Medulla oblongata (tissue), 1 donor: ENCODE measurements around the gene TNNT1.
"Not testable (repeated sequence)": the region's sequence is repeated elsewhere in the genome, so short reads cannot be mapped to it uniquely, and the experiment has no call there.

Experiments used
- DNase-seq: peaks from one replicate; pipeline ENCODE4 v3.0.0-alpha.2; 2015; ENCODE audit errors: extremely low spot score

The TNNT1 gene, protein sequence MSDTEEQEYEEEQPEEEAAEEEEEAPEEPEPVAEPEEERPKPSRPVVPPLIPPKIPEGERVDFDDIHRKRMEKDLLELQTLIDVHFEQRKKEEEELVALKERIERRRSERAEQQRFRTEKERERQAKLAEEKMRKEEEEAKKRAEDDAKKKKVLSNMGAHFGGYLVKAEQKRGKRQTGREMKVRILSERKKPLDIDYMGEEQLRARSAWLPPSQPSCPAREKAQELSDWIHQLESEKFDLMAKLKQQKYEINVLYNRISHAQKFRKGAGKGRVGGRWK

DNA sequence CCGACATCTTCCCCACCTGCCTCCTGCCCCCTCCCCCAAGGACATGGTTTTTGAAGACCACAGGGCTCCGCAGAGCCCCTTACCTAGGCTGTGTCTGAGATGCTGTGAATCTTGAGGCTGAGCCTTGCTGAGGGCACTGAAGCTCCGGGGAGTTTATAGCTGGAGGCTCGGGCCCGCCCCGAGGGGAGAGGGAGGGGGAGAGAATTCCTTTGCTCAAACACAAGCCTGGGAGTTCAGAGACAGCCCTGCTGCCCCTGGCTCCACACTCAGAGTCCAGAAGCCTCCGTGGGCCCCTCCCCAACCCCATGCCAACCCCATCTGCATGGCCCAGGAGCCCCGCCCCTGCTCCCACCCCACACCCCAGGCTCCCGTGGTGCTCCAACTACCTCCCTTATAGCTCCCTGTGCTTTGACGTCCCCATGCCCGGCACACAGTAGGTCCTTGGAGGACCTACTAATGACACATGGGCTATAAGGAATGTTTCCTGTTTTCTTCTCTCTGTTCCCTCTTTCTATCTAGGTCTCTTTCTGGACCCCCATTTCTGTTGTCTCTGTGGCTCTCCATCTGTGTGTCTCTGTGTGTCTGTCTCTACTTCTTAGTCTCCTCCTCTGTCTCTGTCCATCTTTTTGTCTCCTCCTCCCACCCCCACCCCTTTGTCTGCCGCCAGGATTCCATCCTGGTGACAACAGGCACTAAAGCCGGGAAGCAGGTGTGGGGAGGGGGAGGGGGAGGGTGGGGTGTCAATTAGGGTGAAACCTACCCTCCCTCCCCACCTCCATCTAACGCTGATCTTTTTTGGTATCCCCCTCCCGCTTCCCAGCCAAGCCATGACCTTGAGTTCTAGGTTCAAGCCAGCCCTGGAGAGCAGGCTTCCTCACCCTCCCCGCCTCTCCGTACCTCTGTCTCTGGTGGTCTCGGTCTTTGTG is at the start of gene TNNT1:
TSS of gene TNNT1 (minus strand) at position 129 of the 926 bp plus-strand sequence. CDS start 2,049 bp downstream, outside the sequence.
- DNase-seq: no peak

DNA sequence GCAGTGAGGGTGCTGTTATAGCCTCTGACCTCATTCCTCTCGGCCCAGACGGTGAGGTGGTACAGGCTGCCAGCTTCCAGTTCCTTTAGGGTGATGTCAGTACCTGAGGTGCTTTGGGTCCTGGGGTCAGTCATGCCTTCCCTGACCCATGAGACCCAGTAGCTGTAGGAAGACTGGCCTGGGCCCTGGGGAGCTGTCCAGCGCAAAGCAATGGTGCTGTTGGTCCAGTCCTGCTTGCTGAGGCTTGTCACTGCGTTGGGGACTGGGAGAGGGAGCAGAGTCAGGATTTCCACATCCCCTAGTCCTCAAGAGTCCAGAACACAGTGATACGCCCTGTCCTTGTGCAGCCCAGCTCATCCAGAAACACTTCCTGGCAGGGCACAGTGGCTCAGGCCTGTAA is 49.6 kb upstream of the TNNT1 start:
- DNase-seq: no peak

DNA sequence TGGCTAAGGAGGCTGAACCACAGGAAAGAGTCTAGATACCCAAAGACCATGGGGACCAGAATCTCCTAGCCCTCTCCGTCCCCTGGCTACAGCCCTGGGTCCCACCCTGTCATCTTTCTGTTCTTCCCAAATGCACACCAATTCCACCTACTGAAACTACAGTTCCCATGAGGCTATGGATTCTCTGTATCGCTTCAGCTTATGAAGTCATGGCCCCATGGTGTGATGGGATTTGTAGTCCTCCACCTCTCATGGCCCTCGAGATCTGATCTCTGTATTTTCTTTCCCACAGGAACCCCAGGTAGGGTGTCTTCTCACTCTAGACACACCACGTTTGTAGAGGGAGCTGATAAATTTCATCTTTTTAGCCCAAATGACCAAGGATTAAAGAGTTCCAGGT is 48.5 kb upstream of the TNNT1 start:
- no peak for DNase-seq

DNA sequence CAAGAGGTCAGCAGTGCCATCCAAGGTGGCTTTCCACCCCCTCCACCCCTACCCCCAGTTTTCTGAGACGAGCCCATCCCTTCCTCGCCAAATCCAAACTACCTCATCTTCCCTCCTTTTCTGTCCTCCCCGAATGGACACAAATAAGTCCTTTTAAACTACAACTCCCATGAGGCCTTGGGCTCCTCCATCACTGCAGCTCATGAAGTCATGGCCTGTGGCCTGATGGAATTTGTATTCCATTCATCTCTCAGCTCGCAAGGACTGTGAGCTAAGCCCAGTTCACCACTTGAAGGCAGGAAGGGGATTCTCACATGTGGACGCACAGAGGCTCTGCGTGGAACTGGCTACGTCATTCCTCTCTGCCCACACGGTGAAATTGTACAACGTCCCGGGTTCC is 47.8 kb upstream of the TNNT1 start:
- DNase-seq: no peak

DNA sequence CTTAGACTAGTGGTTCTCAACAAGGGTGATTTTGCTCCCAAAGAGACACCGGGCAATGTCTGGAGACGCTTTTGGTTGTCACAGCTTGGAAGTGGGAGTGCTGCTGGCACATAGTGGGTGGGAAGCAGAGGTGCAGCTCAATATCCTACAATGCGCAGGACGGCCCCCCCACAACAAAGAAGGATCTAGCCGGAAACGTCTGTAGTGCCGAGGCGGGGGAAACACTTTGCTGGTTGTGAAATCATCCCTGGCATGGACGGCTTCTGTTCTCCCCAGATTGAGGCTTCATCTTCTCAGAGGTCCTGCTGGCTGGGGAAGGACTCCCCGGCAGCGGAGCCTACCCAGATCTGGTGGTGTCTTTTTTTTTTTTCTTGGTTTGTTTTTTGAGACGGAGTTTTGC is 44.5 kb upstream of the TNNT1 start:
- no peak for DNase-seq

DNA sequence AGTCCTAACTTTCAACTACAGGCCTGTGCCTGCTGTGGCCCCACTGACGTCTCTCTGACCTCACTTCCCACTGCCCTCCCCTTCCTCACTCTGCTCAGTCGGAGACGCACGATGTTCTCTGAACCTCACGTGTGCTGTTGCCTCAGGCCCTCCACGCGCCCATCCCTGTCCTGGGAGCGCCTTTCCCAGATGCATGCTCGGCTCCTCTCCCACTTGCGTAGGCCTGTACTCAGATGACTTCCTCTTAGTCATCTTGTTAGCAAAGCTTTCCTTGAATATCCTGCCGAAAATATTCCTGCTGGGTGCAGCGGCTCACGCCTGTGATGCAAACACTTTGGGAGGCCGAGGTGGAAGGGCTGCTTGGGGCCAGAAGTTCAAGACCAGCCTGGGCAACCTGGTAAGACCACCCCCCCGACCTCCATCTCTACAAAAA is 40.4 kb upstream of the TNNT1 start:
- no peak for DNase-seq

DNA sequence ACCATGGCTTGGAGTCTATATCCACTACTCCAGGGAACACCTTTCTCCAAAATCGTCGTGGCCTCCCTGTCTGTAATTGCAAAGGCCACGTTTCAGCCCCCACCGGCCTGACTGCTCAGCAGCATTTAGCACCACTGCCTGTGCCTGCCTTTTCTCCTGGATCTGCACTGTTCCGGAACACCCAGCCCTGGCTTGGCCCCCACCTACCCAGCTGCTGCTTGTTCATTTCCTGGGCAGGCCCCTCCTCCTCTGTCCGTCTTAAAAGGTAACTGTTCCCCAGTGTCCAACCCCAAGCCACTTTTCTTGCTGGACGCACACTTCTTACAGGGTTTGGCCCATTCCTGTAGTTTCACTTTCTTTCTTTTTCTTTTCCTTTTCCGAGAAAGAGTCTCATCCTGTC is 39.6 kb upstream of the TNNT1 start:
- DNase-seq: no peak

DNA sequence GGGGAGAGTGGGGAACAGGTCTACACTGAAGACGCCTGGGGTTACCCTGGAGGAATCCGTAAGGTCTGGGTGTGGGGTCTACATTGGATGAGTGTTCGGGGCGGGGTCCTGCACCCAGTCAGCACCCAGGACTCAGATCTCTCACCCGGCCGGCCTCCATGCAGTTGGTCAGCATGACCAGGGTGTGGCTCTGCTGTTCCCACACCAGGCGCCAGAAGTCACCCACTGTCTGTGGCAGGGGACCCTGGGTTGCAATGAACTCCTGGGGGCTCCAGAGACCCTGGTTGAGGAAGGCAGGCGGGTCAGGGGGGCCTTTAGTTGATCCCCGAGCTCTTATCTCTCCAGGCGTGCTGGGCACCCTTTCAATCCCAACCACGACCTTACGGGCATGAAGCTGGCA is 37.1 kb upstream of the TNNT1 start:
- DNase-seq: no peak

DNA sequence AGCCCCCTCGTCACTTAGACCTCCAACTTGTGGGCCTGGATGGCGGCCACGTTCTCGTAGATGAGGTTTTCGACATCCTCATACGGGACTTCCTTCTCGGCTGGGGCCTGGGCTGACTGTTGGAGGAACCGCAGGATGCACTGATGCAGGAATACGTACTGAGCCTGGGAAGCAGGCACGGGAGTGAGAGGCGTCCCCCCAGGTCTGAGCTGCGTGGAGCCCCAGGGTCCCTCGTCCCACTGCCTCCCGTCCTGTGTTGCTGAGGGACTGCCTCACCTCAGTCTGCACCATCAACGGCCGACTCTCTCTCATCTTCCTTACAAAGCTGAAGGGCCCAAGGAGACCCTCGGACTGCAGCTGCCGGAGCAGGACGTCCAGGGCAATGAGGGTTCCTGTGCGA is 32.7 kb upstream of the TNNT1 start:
- DNase-seq: no peak

DNA sequence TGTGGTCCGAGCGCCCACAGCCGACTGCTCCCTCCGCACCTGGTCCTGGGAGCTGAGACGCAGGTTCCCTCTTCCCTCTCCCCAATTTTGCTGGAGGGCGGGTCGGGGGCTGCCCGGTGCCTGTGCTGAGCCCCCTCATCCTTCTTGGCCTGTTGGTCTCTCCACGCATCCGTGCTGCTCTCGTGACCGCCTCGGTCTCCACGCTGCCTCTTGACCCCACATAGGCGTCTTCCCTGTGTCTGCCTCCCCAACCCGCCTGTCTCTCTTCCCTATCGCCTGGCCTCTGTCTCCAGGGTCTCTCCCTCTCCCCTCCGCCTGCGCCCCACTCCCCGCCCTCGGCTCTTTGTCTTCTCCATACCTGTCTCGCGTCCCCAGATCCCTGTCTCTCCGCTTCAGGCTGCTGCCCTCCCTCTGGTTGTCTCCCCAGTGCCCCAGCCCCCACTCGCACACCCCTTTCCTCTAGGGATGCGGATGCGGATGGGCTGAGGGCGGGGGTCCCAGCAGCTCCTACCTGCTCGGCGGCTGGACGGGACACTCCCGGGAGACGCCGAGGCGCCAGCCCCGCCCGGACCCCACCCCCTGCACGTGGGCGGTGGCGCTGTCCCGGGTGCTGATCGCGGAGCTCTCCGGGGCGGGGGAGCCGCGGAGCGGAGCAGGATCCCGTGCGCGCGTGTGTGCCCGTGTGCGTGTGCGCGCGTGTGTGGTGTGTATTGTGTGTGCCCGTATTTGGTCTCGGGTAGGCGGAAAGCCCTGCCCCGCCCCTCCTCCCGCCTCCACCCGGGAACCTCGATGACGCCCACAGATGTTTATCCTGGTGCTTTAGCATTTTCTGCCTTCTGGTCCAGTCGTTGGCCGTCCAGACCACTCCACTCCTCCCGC is 30.8 kb upstream of the TNNT1 start, which contains the start of gene SYT5:
TSS of gene SYT5 (minus strand) at position 684 of the 879 bp plus-strand sequence. CDS start 1,248 bp downstream, outside the sequence.
- DNase-seq: no peak

DNA sequence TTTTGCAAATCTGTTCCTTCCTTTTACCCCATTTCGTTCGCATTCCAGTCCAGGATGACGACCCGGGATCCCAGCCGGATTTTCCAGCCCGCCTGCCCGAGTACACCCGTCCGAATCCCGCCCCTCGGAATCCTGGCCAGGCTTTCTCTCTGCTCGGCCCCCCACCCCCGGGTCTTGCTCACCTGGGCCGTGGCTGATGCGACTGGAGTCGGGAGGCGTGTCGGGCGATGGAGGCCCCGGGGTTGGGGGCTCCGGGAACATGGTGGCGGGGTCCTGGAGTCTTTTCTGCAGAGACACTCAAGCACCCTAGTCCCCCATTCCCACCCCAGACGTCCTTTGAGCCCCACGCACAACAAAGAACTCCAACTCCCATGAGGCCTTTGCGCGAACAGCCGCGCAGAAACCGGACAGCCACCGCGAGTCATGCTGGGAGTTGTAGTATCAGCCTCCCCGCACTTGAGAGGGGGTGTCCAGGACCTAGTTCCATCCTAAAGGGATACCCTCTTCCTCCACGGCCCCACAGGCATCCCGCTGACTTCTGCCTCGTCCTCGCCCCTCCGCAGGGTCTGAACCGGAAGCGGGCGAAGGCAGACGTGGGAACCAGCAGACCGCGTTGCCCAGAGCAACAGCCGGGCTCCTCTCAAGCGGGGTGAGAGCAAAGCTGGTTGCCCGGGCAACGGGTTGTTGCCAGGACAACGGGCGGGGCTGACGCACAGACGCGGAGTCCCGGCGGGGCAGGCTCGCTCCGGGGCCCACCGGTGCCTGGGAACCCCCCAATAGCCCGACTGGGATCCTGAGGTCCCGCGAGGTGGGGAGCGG is 30.0 kb upstream of the TNNT1 start:
- DNase-seq: peak; percentile 67

DNA sequence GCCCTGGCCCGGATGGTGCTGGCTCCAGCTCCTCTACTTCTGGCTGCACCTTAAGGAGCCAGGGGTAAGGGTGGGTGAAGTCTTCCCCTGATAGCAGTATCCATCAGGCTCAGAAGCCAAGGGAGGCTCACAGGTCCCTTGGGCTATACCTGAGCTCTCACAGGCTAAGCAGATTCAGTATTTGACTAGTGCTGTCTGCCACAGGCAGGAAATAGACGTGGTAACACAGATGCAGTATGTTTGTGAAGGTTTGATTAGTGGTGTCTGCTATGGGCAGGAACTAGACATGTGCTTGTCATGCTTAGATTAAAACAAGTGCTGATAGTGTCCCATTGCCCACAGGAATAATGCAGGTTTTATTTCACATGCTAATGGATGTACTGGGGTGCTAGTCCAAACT is 27.1 kb upstream of the TNNT1 start:
- no peak for DNase-seq

DNA sequence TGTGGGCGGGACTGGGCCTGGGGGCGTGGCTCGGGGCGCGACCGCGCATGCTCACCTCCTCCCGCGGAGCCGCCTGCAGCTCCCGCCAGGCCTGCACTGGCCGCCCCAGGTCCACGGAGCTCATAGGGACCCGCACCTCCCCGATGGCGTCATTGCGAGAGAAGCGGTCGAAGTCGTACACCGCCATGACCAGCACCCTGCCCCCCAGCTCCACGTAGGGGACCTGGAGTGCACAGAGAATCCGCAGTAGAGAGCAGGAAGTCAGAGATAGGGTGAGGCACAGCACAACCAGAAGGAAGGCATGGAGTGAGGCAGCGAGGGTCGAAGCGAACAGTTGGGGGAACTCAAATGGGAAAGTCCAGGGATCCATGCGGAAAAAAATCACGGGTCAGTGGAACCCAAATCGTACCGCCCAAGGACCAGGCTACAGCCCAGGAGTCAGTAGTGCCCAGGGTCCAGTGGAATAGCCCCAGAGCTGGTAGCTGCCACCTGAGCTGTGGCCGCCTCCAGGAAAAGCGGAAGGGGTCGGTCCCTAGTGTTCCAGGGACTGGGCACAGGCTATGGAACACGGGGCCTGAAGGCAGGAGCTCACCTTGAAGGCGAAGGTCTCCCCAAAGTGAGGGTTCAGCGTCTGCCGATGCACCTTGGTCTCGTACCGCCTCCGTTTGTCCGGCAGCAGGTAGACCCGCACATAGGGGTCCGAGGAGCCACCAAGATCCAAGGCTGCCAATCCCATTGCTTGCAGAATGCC is 26.3 kb upstream of the TNNT1 start:
- no peak for DNase-seq

DNA sequence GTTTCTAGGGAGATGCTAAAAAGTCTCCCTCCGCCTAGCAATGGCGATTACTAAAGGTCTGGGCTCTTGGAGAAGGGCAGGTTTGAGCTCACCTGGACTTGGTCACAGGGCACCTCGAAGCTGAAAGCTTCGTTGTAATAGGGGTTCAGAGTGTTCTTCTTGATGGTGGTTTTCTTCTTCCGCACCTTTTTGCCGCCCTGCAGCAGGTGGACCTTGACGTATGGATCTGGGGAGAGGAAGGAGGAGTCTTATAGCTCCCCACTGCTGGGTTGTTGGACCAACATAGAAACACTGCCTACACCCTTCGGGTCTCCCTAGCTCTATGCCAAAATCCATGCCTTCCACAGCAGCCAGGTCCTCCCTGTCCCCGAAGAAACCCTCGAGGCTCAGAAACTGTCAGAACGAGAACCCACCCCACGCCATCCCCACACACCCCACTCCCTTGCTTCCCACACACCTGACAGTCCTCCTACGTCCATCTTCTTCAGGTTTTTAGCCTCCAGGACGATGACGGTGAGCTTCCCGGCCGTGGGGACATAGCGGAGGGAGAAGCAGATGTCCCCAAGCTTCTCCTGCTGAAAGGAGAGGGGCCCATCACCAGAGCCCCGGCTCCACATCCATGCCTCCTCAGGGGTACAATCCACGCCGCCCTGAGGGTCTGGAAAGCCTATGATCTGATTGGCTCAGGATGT is 25.6 kb upstream of the TNNT1 start:
- DNase-seq: no peak

DNA sequence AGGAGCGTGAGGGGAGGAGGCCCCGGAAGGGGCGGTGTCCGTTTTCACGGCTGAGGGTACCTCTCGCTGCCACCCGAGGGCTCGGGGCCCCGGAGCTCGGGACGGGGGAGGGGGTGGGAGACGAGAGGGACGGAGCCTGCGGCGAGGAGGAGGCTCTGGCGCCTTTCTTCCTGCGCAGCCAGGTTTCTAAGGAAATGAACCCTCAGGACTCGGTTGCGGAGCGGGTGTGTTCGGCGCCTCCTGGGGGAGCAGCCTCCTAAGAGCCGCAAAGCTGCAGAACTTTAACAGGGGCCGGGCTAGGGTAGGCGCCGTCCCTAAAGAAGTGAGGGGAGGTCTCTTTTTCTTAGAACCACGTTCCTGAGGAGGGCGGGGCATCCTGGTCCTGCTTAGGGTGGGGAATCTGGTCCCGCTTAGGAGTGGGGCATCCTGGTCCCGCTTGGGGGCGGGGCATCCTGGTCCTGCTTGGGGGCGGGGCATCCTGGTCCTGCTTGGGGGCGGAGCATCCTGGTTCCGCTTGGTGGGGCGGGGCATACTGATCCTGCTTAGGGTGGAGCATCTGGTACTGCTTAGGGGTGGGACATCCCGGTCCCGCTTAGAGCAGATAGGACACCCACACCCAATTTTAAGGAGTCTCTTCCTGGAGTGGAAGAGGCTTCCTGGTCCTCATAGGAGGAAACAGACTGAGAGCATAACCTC is 24.9 kb upstream of the TNNT1 start:
- DNase-seq: peak; percentile 27

DNA sequence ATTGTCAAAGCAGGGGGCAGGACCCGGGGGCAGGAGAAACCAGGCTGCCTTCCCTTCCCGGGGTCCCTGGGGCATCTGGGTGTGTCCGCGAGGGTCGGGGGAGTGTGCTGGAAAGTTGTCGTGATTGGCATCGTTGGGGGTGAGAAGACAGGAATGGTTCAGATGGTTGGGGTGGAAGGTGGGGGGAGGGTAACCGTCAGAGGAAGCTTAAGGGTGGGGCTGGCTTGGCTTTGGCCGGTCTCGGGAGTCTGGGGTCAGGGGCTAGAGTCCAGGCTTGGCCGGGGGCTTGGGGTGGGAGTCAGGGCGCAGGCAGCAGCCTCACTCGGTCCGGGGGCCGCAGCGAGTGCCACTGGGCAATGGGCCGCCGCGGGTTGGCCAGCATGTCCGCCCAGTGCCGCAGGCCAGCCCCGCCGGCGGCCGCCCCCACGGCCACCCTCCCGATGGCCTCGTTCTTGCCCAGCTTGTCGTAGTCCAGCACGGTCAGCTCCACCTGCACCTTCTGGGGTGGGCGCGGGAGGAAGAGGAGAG is 24.2 kb upstream of the TNNT1 start:
- DNase-seq: no peak

DNA sequence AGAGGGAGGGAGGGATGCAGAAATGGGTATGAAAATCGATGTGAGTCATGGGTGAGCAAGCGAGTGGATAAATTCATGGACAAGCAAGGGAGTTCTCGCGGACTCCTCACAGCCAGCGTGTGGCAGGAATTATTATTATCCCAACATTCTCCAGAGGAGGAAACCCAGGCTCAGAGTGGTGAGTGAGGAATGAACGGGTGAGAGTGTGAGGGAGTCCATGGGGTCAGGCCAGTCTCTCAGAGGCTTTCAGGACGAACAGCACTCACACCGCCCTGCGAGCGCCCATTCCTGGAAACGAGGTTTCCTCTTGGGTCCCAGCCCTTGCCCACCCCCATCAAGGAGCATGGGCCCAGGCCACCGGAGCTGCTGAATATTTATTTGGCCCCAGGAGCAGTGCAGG is 23.7 kb upstream of the TNNT1 start:
- no peak for DNase-seq

DNA sequence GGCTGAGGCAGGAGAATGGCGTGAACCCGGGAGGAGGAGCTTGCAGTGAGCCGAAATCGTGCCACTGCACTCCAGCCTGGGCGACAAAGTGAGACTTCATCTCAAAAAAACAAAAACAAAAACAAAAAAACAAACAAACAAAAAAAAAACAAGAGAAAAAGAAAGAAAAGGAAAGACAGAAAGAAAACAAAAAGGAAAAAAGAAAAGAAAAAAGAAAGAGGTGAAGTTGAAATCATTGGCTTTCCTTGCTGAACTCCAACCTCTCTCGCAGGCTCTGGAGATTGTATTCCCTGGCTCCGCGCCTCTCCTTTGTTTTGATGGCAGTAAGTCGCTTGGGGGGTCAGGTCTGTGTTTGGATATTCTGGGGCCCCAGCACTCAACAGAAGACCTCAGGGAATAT is 23.3 kb upstream of the TNNT1 start:
- not testable (repeated sequence) for DNase-seq

DNA sequence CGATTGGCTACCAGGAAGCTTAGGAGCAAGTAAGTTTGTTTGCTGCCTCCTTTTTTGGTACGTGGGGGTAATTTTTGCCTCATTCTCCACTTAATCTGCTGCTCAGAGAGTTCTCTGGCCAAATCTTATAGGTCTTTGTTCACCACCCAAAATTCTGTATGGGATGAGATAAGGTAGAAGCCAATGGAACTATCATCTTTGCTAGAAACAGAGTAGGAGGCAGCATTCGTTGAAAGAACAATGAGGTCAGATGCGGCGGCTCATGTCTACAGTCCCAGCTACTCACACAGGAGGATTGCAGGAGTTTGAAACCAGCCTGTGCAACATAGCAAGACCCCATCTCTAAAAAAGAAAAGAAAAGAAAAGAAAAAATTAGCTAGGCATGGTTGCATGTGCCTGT is 22.4 kb upstream of the TNNT1 start:
- no peak for DNase-seq
